Activated CD8-positive, alpha-beta memory T cell treated with anti-CD3 and anti-CD28 coated beads for 36 hours (primary cell): Measurements from ENCODE around the gene SH3BGRL3. TPM values are rescaled to one million over a fixed set of nuclear protein-coding genes. Genes with fewer than 3 reads are reported as not detected.

Experiments used
- CTCF ChIA-PET: fragments of 350-600 bp; sonication (Branson Sonifier 250); formaldehyde crosslinking; loops from one replicate; lab custom pipeline; 2021; ENCODE audit warnings: antibody characterized with exemption; lab: Charles Lee
- POLR2A ChIA-PET: fragments of 350-600 bp; sonication (Branson Sonifier 250); formaldehyde crosslinking; loops from one replicate; lab custom pipeline; 2021; ENCODE audit warnings: antibody characterized with exemption; lab: Charles Lee
- total RNA-seq, 2 experiments: library from RNA; stranded (reverse); gene quantifications; one replicate each; pipeline ENCODE4 v1.2.3, GENCODE V29; 2021

Gene SH3BGRL3
- total RNA-seq, 2 experiments from 2014 or later, result 399 to 416 TPM

- POLR2A ChIA-PET, result no interaction called here
- CTCF ChIA-PET, result interaction anchor here (0.6 to 9.5 kb wide), 18 partner anchors 10 to 156 kb away, joined by 3 to 144 read pairs (median 6); partner anchors contain the start of genes CD52, CEP85 and ZNF593
These were observed 5.0 kb upstream of the SH3BGRL3 start for GRCh38 chr1:26274801-26275425.

GRCh38 chr1:26275580-26276431 is 4.1 kb upstream of the SH3BGRL3 start:
- POLR2A ChIA-PET, result interaction anchor here (0.8 to 1.0 kb wide), 3 partner anchors 9 to 45 kb away, joined by 3 to 5 read pairs (median 3); no protein-coding TSS in a partner anchor

GRCh38 chr1:26276432-26276838 is 3.5 kb upstream of the SH3BGRL3 start:
- ChIA-PET POLR2A (interaction anchor here (0.8 to 1.0 kb wide), 2 partner anchors 8 to 44 kb away, joined by 3 read pairs; no protein-coding TSS in a partner anchor), CTCF (interaction anchor here (0.6 to 9.5 kb wide), 17 partner anchors 9 to 770 kb away, joined by 3 to 144 read pairs (median 8); partner anchors contain the start of genes CD52, CEP85 and ZNF593)

More at GRCh38 chr1:26275580-26276431, 4.1 kb upstream of the SH3BGRL3 start:
- CTCF ChIA-PET, result interaction anchor here (0.6 to 9.5 kb wide), 21 partner anchors 9 to 155 kb away, joined by 3 to 144 read pairs (median 8); partner anchors contain the start of genes CD52, CEP85 and ZNF593

GRCh38 chr1:26277261-26277661 is 2.6 kb upstream of the SH3BGRL3 start:
- CTCF ChIA-PET, result interaction anchor here (0.6 to 9.5 kb wide), 13 partner anchors 8 to 140 kb away, joined by 3 to 144 read pairs (median 6); partner anchors contain the start of genes CD52, CEP85 and UBXN11
- POLR2A ChIA-PET, result interaction anchor here (1.2 kb wide), 1 partner anchor 41 kb away, joined by 4 read pairs; no protein-coding TSS in a partner anchor

- CTCF ChIA-PET, result interaction anchor here (0.6 to 9.5 kb wide), 10 partner anchors 8 to 139 kb away, joined by 3 to 144 read pairs (median 7); partner anchors contain the start of genes CD52 and UBXN11
- POLR2A ChIA-PET, result interaction anchor here (1.2 kb wide), 1 partner anchor 41 kb away, joined by 4 read pairs; no protein-coding TSS in a partner anchor
These were observed 2.2 kb upstream of the SH3BGRL3 start for GRCh38 chr1:26277719-26278118.

GRCh38 chr1:26278303-26278702 is 1.6 kb upstream of the SH3BGRL3 start:
- ChIA-PET POLR2A (interaction anchor here (1.2 kb wide), 1 partner anchor 40 kb away, joined by 4 read pairs; no protein-coding TSS in a partner anchor), CTCF (interaction anchor here (0.9 to 9.5 kb wide), 4 partner anchors 10 to 86 kb away, joined by 3 to 144 read pairs (median 11); partner anchors contain the start of genes CD52 and UBXN11)

GRCh38 chr1:26278724-26279455 is 996 bp upstream of the SH3BGRL3 start:
- ChIA-PET CTCF (interaction anchor here (0.9 to 9.5 kb wide), 6 partner anchors 10 to 154 kb away, joined by 3 to 144 read pairs (median 11); partner anchors contain the start of genes CD52, DHDDS and UBXN11), POLR2A (interaction anchor here (2.3 to 2.6 kb wide), 2 partner anchors 10 to 40 kb away, joined by 14 to 17 read pairs; partner anchors contain the start of gene CD52)

- ChIA-PET CTCF (interaction anchor here (0.7 to 9.5 kb wide), 5 partner anchors 8 to 40 kb away, joined by 3 to 144 read pairs (median 14); partner anchors contain the start of genes CD52 and UBXN11), POLR2A (interaction anchor here (0.6 to 2.6 kb wide), 3 partner anchors 9 to 260 kb away, joined by 4 to 17 read pairs (median 14); partner anchors contain the start of gene CD52)
These were observed 602 bp downstream of the SH3BGRL3 start for GRCh38 chr1:26280333-26281042.

GRCh38 chr1:26281091-26281958 is 1.4 kb downstream of the SH3BGRL3 start:
- CTCF ChIA-PET, result interaction anchor here (0.6 to 9.5 kb wide), 4 partner anchors 8 to 195 kb away, joined by 3 to 144 read pairs (median 4); partner anchors contain the start of gene CD52
- POLR2A ChIA-PET, result interaction anchor here (1.1 to 2.6 kb wide), 3 partner anchors 8 to 38 kb away, joined by 5 to 17 read pairs (median 14); partner anchors contain the start of gene CD52

GRCh38 chr1:26281971-26282370 is 2.1 kb downstream of the SH3BGRL3 start:
- ChIA-PET CTCF (interaction anchor here (9.5 kb wide), 1 partner anchor 39 kb away, joined by 144 read pairs; the partner anchor contains the start of gene CD52), POLR2A (interaction anchor here (1.1 kb wide), 1 partner anchor 37 kb away, joined by 5 read pairs; no protein-coding TSS in a partner anchor)

- CTCF ChIA-PET, result interaction anchor here (9.0 to 9.5 kb wide), 2 partner anchors 37 to 38 kb away, joined by 141 to 144 read pairs; partner anchors contain the start of gene CD52
- POLR2A ChIA-PET, result interaction anchor here (1.1 kb wide), 1 partner anchor 37 kb away, joined by 5 read pairs; no protein-coding TSS in a partner anchor
These were observed 2.6 kb downstream of the SH3BGRL3 start for GRCh38 chr1:26282401-26282918.

- ChIA-PET POLR2A (no interaction called here), CTCF (interaction anchor here (3.1 to 9.0 kb wide), 2 partner anchors 24 to 36 kb away, joined by 14 to 141 read pairs; partner anchors contain the start of genes CD52 and UBXN11)
These were observed 3.5 kb downstream of the SH3BGRL3 start for GRCh38 chr1:26283279-26283853.

- POLR2A ChIA-PET, result interaction anchor here (0.9 to 5.8 kb wide), 2 partner anchors 8 to 35 kb away, joined by 3 to 57 read pairs; partner anchors contain the start of gene CD52
- CTCF ChIA-PET, result interaction anchor here (0.5 to 9.0 kb wide), 13 partner anchors 8 to 1086 kb away, joined by 3 to 141 read pairs (median 7); partner anchors contain the start of genes CD52, CEP85, UBXN11 and ZNF593
These were observed 4.1 kb downstream of the SH3BGRL3 start for GRCh38 chr1:26283871-26284596.
